Endothelial cell of hepatic sinusoid (primary cell): ENCODE measurements around the gene SUPT6H.

Experiments used
- in situ Hi-C: cut with HindIII; loops from 2 replicates; pipeline ENCODE4 v1.10.0; 2017; ENCODE audit warnings: low sequenced_read_pairs

SUPT6H gene

GRCh38 chr17:28747801-28748750, 86.1 kb downstream of the SUPT6H start:
- in situ Hi-C loops = no loop called here

GRCh38 chr17:28748852-28749515, 87.0 kb downstream of the SUPT6H start:
- in situ Hi-C loops = no loop called here

GRCh38 chr17:28749516-28750177, 87.6 kb downstream of the SUPT6H start:
- in situ Hi-C loops = no loop called here

- in situ Hi-C loops = no loop called here
Measured at GRCh38 chr17:28750178-28751047, 88.4 kb downstream of the SUPT6H start.

GRCh38 chr17:28751600-28752366, 89.8 kb downstream of the SUPT6H start:
- in situ Hi-C loops = no loop called here
